RWPE1 (cell line): ENCODE measurements around the gene ASRGL1.
"Not testable (repeated sequence)": the region's sequence is repeated elsewhere in the genome, so short reads cannot be mapped to it uniquely, and the experiment has no call there.

Experiments
- CTCF ChIA-PET: fragments of 350-600 bp; sonication (Branson Sonifier 250); formaldehyde crosslinking; extraction: SDS; loops from one replicate; lab custom pipeline; 2021; lab: Yijun Ruan, JAX
- POLR2A ChIA-PET: fragments of 400-600 bp; formaldehyde crosslinking; extraction: SDS; loops from one replicate; lab custom pipeline; 2020; ENCODE audit warnings: antibody characterized with exemption; ENCODE audit not compliant: low non-redundant PET; lab: Yijun Ruan, JAX
- DNase-seq: peaks from one replicate; pipeline ENCODE4 v3.0.0; 2012; ENCODE audit warnings: low spot score
- H3K27ac ChIP-seq: fragments of 450-650 bp; 2 replicates; pipeline ENCODE4 v1.5.1; 2017
- CTCF ChIP-seq: fragments of 450-650 bp; conservative IDR thresholded peaks from 2 replicates; pipeline ENCODE4 v1.5.1; 2017; ENCODE audit warnings: low read depth, mild to moderate bottlenecking

The ASRGL1 gene

GRCh38 chr11:62315431-62315830, 21.8 kb upstream of the ASRGL1 start:
- H3K27ac ChIP-seq, result no peak overlapping the region
- ChIA-PET CTCF (no interaction called here), POLR2A (no interaction called here)
- TF ChIP-seq CTCF, result no peak
- no peak for DNase-seq

DNA sequence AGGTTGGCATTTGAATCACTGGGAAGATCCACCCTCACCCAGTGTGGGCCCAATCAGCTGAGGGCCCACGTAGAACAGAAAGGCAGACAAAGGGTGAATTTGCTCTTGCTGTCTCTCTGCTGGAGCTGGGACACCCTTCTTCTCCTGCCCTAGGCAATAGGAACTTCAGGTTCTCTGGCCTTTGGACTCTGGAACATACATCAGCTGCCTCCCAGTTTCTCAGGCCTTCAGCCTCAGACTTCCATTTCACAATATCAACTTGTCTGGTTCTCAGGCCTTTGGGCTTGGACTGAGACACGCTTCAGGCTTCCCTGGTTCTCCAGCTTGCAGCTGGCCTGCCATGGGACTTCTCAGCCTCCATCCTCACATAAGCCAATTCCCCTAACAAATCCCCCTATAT, 14.7 kb upstream of the ASRGL1 start:
- no peak for TF ChIP-seq CTCF
- CTCF ChIA-PET, result interaction anchor here (0.6 to 1.5 kb wide), 2 partner anchors 18 to 563 kb away, joined by 3 to 4 read pairs; no protein-coding TSS in a partner anchor
- POLR2A ChIA-PET, result no interaction called here
- H3K27ac ChIP-seq, result no peak overlapping the region
- DNase-seq, result no peak

DNA sequence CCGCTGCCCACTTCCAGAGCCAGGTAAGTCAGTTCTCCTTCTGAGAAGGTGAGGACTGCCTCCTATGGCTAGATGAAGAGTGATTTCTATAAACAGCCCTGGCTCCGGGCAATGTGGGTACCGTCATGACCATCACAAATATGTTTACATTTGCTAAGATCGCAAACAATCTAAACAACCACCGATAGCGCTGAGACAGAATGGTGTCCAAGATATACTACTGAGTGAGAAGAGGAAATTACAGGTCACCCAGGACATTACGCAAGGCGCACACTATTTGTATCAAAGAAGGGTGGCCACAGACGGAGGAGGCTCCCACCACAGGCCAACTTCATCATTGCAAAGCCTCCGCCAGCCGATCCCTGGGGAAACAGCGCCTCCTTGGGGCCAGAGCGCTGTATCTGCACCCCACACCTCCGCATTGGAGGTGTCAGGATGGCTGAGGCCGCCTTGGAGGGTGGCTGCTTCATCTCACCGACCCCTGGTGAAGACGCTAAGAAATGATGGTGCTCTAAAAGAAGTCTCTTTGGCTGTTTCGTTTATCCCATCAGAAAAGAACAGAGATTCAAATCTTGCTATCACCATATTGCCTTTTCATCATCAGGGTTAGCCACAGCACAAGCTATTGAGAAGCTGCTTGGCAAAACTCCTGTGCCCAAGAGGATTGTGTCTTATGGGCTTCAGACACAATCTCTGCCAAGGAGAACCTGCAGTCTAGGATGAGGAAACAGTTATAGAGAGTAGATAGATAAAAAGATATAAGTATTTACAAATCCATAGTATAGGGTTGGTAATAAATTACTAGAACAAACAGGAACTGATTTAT, 12.3 kb upstream of the ASRGL1 start:
- POLR2A ChIA-PET, result no interaction called here
- TF ChIP-seq CTCF, result no peak
- DNase-seq, result no peak
- no peak overlapping the region for H3K27ac ChIP-seq
- CTCF ChIA-PET, result no interaction called here

- POLR2A ChIA-PET, CTCF ChIA-PET, H3K27ac ChIP-seq, DNase-seq: not testable (repeated sequence)
These were observed 11.5 kb upstream of the ASRGL1 start for GRCh38 chr11:62325781-62326180.

- H3K27ac ChIP-seq, DNase-seq, CTCF ChIA-PET, POLR2A ChIA-PET: not testable (repeated sequence)
These were observed 10.5 kb upstream of the ASRGL1 start for GRCh38 chr11:62326719-62327118.

DNA sequence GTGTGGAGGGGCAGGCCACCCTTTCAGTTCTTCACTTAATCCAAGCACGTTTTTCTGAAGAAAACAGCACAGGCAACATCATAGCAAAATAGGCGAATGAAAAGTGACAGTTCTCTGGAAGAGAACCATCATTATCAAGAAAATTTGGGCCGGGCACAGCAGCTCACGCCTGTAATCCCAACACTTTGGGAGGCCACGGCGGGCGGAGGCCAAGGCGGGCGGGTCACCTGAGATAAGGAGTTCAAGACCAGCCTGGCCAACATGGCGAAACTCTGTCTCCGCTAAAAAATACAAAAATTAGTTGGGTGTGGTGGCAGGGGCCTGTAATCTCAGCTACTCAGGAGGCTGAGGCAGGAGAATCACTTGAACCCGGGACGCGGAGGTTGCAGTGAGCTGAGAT, 9.7 kb upstream of the ASRGL1 start:
- DNase-seq, POLR2A ChIA-PET, CTCF ChIA-PET, H3K27ac ChIP-seq: not testable (repeated sequence)

GRCh38 chr11:62331264-62331663, 6.0 kb upstream of the ASRGL1 start:
- POLR2A ChIA-PET, CTCF ChIA-PET: not testable (repeated sequence)

GRCh38 chr11:62333768-62334167, 3.5 kb upstream of the ASRGL1 start:
- CTCF ChIA-PET, result interaction anchor here (0.7 kb wide), 1 partner anchor 686 kb away, joined by 4 read pairs; no protein-coding TSS in a partner anchor
- TF ChIP-seq CTCF, result no peak
- POLR2A ChIA-PET, result no interaction called here
- DNase-seq, result no peak
- no peak overlapping the region for H3K27ac ChIP-seq

More at GRCh38 chr11:62331264-62331663, 6.0 kb upstream of the ASRGL1 start:
- H3K27ac ChIP-seq, DNase-seq: not testable (repeated sequence)

DNA sequence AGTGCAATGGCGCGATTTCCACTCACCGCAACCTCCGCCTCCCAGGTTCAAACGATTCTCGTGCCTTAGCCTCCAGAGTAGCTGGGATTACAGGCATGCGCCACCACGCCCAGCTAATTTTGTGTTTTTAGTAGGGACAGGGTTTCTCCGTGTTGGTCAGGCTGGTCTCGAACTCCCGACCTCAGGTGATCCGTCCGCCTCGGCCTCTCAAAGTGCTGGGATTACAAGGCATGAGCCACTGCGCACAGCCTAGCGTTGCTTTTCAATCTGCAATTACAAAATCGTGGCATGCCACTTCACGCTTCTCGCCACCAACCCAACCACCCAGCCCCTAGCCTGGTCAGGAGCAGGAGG, 322 bp upstream of the ASRGL1 start:
- DNase-seq, H3K27ac ChIP-seq, POLR2A ChIA-PET: not testable (repeated sequence)
- CTCF ChIA-PET, result interaction anchor here (0.6 to 0.8 kb wide), 3 partner anchors 30 to 362 kb away, joined by 3 read pairs; no protein-coding TSS in a partner anchor
